Gastroesophageal sphincter (tissue), 4 donors: ENCODE results near the gene SPSB4. TPM values are rescaled to one million over a fixed set of nuclear protein-coding genes. Genes with fewer than 3 reads are reported as not detected.
A peak's percentile ranks its signal among the peaks of the same experiment; 100 is the strongest.

Source experiments
- ATAC-seq: fragments of 150-250 bp; one replicate; pipeline ENCODE4 v1.9.1; 2016; ENCODE audit warnings: mild to moderate bottlenecking, moderate library complexity
- H3K27ac ChIP-seq, 4 donors: fragments of 200-600 bp; sonication (generic) in 3 of 4; 1 replicate in 3 of 4; 2 replicates in 1 of 4; pipeline ENCODE4 v1.5.1; 2016 to 2019
- H3K27me3 ChIP-seq: fragments of 200-600 bp; sonication (generic); one replicate; pipeline ENCODE4 v1.5.1; 2019
- H3K36me3 ChIP-seq, 2 donors: fragments of 200-600 bp; sonication (generic); one replicate each; pipeline ENCODE4 v1.5.1; 2019; ENCODE audit warnings: control low read depth in 1 of 2
- H3K4me1 ChIP-seq, 3 donors: fragments of 200-600 bp; sonication (generic); 1 replicate in 2 of 3; 2 replicates in 1 of 3; pipeline ENCODE4 v1.5.1; 2016 to 2019; ENCODE audit warnings: control low read depth in 2 of 3
- H3K4me3 ChIP-seq, 2 donors: fragments of 200-600 bp; sonication (generic); one replicate each; pipeline ENCODE4 v1.5.1; 2019; ENCODE audit warnings: mild to moderate bottlenecking in 1 of 2, moderate library complexity in 1 of 2
- H3K9me3 ChIP-seq, 3 donors: fragments of 200-600 bp; sonication (generic); one replicate each; pipeline ENCODE4 v1.5.1; 2017 to 2019; ENCODE audit warnings: control low read depth in 2 of 3
- CTCF ChIP-seq, 4 experiments: fragments of 200-600 bp in 2 of 4; fragments of 450-650 bp in 2 of 4; sonication (generic) in 1 of 4; IDR thresholded peaks; one replicate each; pipeline ENCODE4 v1.5.1; 2017 to 2019; ENCODE audit warnings: antibody characterized with exemption in 4 of 4, mild to moderate bottlenecking in 2 of 4, moderate library complexity in 2 of 4
- EP300 ChIP-seq: sonication (generic); formaldehyde crosslinking; IDR thresholded peaks from one replicate; pipeline ENCODE4 v1.6.1; 2017; ENCODE audit warnings: antibody characterized with exemption, mild to moderate bottlenecking
- POLR2A ChIP-seq, 2 donors: fragments of 450-650 bp; IDR thresholded peaks; one replicate each; pipeline ENCODE4 v1.6.1; 2017; ENCODE audit warnings: antibody characterized with exemption in 2 of 2, mild to moderate bottlenecking in 2 of 2, moderate library complexity in 1 of 2
- POLR2AphosphoS5 ChIP-seq: sonication (generic); formaldehyde crosslinking; IDR thresholded peaks from one replicate; pipeline ENCODE4 v1.6.1; 2017; ENCODE audit warnings: antibody characterized with exemption
- WGBS, 2 donors: methylation state at CpG; one replicate each; pipeline ENCODE4 v1.1.5; 2018; ENCODE audit warnings: low coverage in 1 of 2; 5-methylcytosine and 5-hydroxymethylcytosine counted together
- total RNA-seq, 4 donors: library from RNA; depleted of rRNA; stranded (reverse); fragments of >200 nt; gene quantifications; one replicate each; pipeline ENCODE4 v1.1.0, GENCODE V29; 2016

SPSB4 gene
- total RNA-seq, 4 donors from 2014 or later: 0.22 to 3.4 (median 1.2) TPM

GRCh38 chr3:141083226-141083625 lies 32.1 kb downstream of the SPSB4 start:
- no peak overlapping the region for H3K27ac ChIP-seq
- 90% methylated on average over 3 of the region's 6 CpGs; no CpG with 5 or more reads in 1 of the 2 donors for WGBS, 2 donors
- no peak for ATAC-seq
- no peaks in the 10 kb centered on the region for H3K36me3 ChIP-seq
- TF ChIP-seq POLR2A (IDR thresholded peaks at IDR 0.05): no peak
- no peak for TF ChIP-seq CTCF (IDR thresholded peaks at IDR 0.05)
- TF ChIP-seq EP300: no peak
- no peaks in the 10 kb centered on the region for H3K9me3 ChIP-seq
- no peaks in the 10 kb centered on the region for H3K27me3 ChIP-seq
- H3K4me3 ChIP-seq: no peak overlapping the region
- peaks cover 2 to 45% (median 9%) of the 10 kb centered on the region in 3 donors for H3K4me1 ChIP-seq

- no peaks in the 10 kb centered on the region for H3K9me3 ChIP-seq
- no peak for ATAC-seq
- H3K36me3 ChIP-seq: no peaks in the 10 kb centered on the region
- H3K27me3 ChIP-seq: no peaks in the 10 kb centered on the region
- 76 to 100% methylated on average over 1 to 12 of the region's 13 CpGs for WGBS, 2 donors
- H3K27ac ChIP-seq: no peak overlapping the region
- peaks cover 2 to 43% (median 9%) of the 10 kb centered on the region in 3 donors for H3K4me1 ChIP-seq
- no peak for TF ChIP-seq POLR2AphosphoS5
- no peak for TF ChIP-seq CTCF (IDR thresholded peaks at IDR 0.05)
- no peak for TF ChIP-seq POLR2A (IDR thresholded peaks at IDR 0.05)
- TF ChIP-seq EP300: no peak
- H3K4me3 ChIP-seq: no peak overlapping the region
Measured at GRCh38 chr3:141083836-141084649, 32.9 kb downstream of the SPSB4 start.

- Histone ChIP-seq H3K27ac (no peak overlapping the region), H3K4me1 (peaks cover 2 to 43% (median 9%) of the 10 kb centered on the region in 3 donors), H3K27me3 (no peaks in the 10 kb centered on the region), H3K9me3 (no peaks in the 10 kb centered on the region), H3K4me3 (no peak overlapping the region), H3K36me3 (no peaks in the 10 kb centered on the region)
- no peak for ATAC-seq
- WGBS, 2 donors: 86 to 92% methylated on average over 1 to 3 of the region's 3 CpGs
- TF ChIP-seq POLR2AphosphoS5 (no peak), EP300 (no peak), CTCF (IDR thresholded peaks at IDR 0.05) (no peak), POLR2A (IDR thresholded peaks at IDR 0.05) (no peak)
Measured at GRCh38 chr3:141085343-141086070, 34.4 kb downstream of the SPSB4 start.

GRCh38 chr3:141086188-141086587 lies 35.0 kb downstream of the SPSB4 start:
- TF ChIP-seq CTCF (IDR thresholded peaks at IDR 0.05) (no peak), POLR2A (IDR thresholded peaks at IDR 0.05) (no peak), POLR2AphosphoS5 (no peak), EP300 (no peak)
- Histone ChIP-seq H3K4me1 (peaks cover 2 to 43% (median 9%) of the 10 kb centered on the region in 3 donors), H3K27ac (peak overlapping the region in 1 of 4 donors; percentile 36), H3K9me3 (no peaks in the 10 kb centered on the region), H3K27me3 (no peaks in the 10 kb centered on the region), H3K36me3 (no peaks in the 10 kb centered on the region), H3K4me3 (no peak overlapping the region)
- no peak for ATAC-seq
- 9 to 21% methylated on average over 1 of the region's 1 CpG for WGBS, 2 donors
